Mucosa of stomach (tissue), 1 donor: ENCODE data around the gene CASP1.

ENCODE experiments used
- H3K27me3 ChIP-seq: one replicate; pipeline ENCODE4 v1.7.0; 2013; ENCODE audit warnings: mild to moderate bottlenecking, low read length; ENCODE audit not compliant: control insufficient read depth, insufficient read depth
- H3K36me3 ChIP-seq: one replicate; pipeline ENCODE4 v1.7.0; 2013; ENCODE audit warnings: low read length; ENCODE audit not compliant: control insufficient read depth, insufficient read depth
- H3K4me1 ChIP-seq: one replicate; pipeline ENCODE4 v1.7.0; 2013; ENCODE audit warnings: mild to moderate bottlenecking, low read length; ENCODE audit not compliant: control insufficient read depth, insufficient read depth
- H3K4me3 ChIP-seq: one replicate; pipeline ENCODE4 v1.7.0; 2013; ENCODE audit warnings: low read length
- H3K9ac ChIP-seq: one replicate; pipeline ENCODE4 v1.7.0; 2013; ENCODE audit warnings: mild to moderate bottlenecking, low read length, moderate library complexity
- H3K9me3 ChIP-seq: one replicate; pipeline ENCODE4 v1.7.0; 2013; ENCODE audit warnings: mild to moderate bottlenecking, low read length, moderate library complexity; ENCODE audit not compliant: control insufficient read depth
- donor health status: Pancreatic carcinoma.

CASP1 gene

DNA sequence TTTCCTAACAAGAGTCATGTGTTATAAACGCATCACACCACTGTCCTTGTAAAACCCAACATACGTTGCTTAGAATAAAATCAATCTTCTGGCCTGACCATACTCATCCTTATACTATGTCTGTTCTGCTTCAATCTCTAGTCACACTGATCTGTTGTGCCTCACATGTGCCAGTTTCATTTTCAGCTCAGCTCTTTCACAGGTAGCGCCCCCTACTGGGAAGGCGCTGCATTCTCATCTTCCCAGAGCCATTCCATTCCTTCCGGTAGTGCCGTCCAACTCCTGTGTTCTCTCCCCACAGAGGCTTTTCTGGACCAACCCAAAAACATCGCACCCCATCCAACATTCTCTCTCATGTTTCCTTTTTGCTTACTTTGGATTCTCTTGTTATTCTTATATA is 34.1 kb downstream of the CASP1 start:
- Histone ChIP-seq H3K4me3 (no peak overlapping the region), H3K9me3 (no peaks in the 10 kb centered on the region), H3K36me3 (no peaks in the 10 kb centered on the region), H3K4me1 (no peaks in the 10 kb centered on the region), H3K9ac (no peak overlapping the region), H3K27me3 (no peaks in the 10 kb centered on the region)

DNA sequence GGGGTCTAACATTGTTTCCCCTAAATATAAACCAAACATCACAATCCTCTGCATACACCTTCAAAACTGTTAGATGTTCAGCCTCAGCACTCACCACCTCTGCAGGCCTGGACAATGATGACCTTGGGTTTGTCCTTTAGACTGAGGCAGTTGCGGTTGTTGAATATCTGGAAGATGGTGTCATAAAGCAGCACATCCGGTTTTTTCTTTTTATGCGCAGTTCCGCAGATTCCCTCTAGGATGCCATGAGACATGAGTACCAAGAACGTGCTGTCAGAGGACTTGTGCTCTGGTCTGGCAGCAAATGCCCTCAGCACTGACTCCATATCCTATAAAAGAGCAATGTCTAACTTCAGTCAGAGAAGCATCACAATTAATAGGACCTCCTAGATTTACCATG is 34.8 kb downstream of the CASP1 start:
- Histone ChIP-seq H3K9me3 (no peaks in the 10 kb centered on the region), H3K36me3 (no peaks in the 10 kb centered on the region), H3K9ac (no peak overlapping the region), H3K4me3 (no peak overlapping the region), H3K27me3 (no peaks in the 10 kb centered on the region), H3K4me1 (no peaks in the 10 kb centered on the region)

DNA sequence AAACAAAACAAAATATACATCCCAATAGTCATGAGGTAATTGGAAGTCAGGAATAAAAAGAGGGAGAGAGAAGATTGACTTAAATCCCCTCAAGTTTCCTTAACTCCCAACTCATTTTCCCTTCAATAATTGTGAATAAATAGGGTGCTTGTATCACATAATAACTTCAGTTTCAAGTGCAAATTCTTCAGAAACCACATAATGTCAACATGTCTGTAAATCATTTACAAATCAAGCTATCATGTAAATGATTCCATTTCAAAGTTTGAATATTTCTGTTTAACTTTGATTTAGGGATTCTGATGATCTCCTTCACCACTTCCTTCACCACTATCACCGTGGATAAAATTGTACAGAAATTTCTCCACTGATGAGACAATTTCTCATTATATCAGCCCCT is 35.2 kb downstream of the CASP1 start:
- H3K4me3 ChIP-seq: no peak overlapping the region
- H3K9me3 ChIP-seq: no peaks in the 10 kb centered on the region
- no peaks in the 10 kb centered on the region for H3K27me3 ChIP-seq
- no peaks in the 10 kb centered on the region for H3K4me1 ChIP-seq
- no peak overlapping the region for H3K9ac ChIP-seq
- no peaks in the 10 kb centered on the region for H3K36me3 ChIP-seq

DNA sequence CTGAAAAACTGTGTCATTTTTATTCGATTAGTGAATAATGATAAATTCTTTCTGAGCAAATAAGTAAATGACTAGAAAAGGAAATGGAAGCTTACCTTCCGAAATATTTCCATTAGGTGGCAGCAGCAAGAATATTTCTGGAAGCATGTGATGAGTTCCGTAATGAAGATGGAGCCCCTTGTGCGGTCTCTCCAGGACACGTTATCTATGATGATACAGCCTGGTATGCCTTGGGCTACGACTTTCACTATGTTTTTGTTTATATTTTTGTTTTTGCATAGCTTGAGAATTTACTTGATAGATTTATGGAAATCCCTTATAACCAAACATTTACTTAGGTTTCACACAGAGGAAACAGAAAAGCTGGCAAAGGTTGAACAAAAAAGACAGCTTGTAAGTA is 37.7 kb downstream of the CASP1 start:
- no peak overlapping the region for H3K4me3 ChIP-seq
- no peak overlapping the region for H3K9ac ChIP-seq
- no peaks in the 10 kb centered on the region for H3K9me3 ChIP-seq
- no peaks in the 10 kb centered on the region for H3K27me3 ChIP-seq
- no peaks in the 10 kb centered on the region for H3K4me1 ChIP-seq
- H3K36me3 ChIP-seq: no peaks in the 10 kb centered on the region

DNA sequence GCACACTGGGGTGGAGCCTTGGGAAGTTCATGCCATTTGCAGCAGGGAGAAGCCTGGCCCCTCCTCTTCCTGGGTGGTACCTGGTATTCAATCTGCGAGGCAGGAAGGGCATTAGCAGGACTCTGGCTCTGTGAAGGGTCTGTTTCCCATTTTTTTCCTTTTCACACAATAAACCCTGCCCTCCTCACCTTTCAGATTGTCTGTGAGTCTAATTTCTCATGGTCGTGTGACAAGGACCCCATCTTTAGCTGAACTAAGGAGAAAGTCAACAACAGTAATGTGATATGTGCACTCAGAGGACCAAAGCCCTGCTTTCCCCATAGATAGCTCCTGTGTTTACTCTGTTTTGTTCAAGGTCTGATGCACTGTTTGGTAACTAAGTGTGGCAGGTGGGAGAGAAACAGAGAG is 39.9 kb downstream of the CASP1 start:
- Histone ChIP-seq H3K4me3 (no peak overlapping the region), H3K9me3 (no peaks in the 10 kb centered on the region), H3K4me1 (no peaks in the 10 kb centered on the region), H3K27me3 (no peaks in the 10 kb centered on the region), H3K36me3 (no peaks in the 10 kb centered on the region), H3K9ac (no peak overlapping the region)

DNA sequence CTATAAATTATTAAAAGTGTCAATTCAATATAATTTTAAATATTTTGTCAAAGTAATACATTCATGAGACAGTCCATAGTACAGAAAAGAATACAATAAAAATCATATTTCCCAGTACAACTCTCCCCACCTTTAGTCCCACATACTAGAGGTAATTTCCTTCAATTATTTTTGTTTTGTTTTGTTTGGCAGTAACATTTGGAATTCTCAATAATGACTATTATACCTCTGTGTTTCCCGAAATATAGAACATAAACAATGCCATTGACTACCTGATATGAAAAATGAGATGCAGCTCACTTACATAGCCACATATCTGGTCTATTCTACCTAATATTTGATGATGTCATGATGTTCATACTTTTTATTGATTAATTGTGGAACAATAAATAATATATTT is 42.2 kb downstream of the CASP1 start:
- H3K4me3 ChIP-seq: no peak overlapping the region
- no peaks in the 10 kb centered on the region for H3K9me3 ChIP-seq
- no peaks in the 10 kb centered on the region for H3K36me3 ChIP-seq
- no peaks in the 10 kb centered on the region for H3K27me3 ChIP-seq
- H3K9ac ChIP-seq: no peak overlapping the region
- no peaks in the 10 kb centered on the region for H3K4me1 ChIP-seq

DNA sequence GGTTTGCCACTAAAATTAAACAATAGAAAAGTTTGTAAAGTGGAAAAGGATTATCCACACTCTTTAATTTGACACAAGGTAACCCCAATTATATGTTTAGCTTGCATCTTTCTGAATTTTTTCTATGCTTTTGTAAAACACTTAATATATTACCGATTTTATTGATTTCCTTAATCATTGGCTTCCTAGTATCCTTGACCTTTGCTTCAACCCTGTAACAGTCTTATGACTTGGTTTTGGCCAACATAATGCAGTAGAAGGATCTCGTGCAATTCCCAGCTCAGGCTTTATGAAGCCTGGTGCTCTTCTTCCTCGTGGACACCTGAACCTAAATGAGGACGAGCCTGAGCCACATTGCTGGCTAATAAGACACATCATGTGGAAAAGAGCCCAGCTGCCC is 43.0 kb downstream of the CASP1 start:
- H3K27me3 ChIP-seq: no peaks in the 10 kb centered on the region
- H3K9ac ChIP-seq: no peak overlapping the region
- H3K9me3 ChIP-seq: no peaks in the 10 kb centered on the region
- no peaks in the 10 kb centered on the region for H3K4me1 ChIP-seq
- no peaks in the 10 kb centered on the region for H3K36me3 ChIP-seq
- no peak overlapping the region for H3K4me3 ChIP-seq

DNA sequence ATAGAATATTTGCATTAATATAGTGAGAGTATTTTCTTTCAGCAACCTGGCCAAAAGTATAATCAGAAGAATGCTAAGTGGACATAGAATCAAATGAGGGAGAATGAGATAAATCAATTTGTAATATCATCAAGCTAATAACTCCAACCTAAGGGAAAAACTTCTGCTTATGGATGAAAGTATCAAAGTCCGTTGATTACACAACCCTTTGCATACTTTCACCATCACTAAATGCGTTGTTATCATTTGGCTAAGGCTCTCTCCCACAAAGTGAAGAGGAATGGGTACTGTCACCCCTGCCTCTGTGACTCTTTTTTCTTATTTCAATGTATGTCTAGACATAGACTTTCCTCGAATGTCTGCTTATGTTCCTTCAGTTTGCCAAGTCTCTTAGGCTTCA is 50.1 kb downstream of the CASP1 start:
- H3K36me3 ChIP-seq: no peaks in the 10 kb centered on the region
- H3K4me1 ChIP-seq: no peaks in the 10 kb centered on the region
- no peaks in the 10 kb centered on the region for H3K27me3 ChIP-seq
- no peak overlapping the region for H3K9ac ChIP-seq
- no peak overlapping the region for H3K4me3 ChIP-seq
- H3K9me3 ChIP-seq: no peaks in the 10 kb centered on the region

DNA sequence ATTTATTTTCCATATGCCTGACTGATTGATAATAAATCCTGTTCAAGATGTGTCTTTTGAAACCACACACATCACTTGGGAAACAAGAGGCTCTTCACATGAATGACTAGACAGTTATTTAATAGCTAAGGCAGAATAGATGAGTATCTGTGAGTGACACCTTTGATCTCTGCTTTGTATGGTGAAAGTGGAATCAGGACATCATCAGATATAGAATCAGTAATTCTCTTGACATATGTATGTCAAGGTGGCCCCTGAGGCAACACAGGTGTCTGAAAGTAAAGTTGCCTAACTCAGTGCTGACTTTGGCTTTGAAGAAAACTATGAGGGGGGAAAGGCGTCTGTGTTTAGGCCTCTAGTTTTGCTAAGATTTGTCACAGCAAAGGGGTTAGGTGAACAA is 55.1 kb downstream of the CASP1 start:
- Histone ChIP-seq H3K4me1 (no peaks in the 10 kb centered on the region), H3K9ac (no peak overlapping the region), H3K27me3 (no peaks in the 10 kb centered on the region), H3K4me3 (no peak overlapping the region), H3K36me3 (no peaks in the 10 kb centered on the region), H3K9me3 (no peaks in the 10 kb centered on the region)
